GM19467 (cell line): ENCODE results near the gene AMPH.
"Not testable (repeated sequence)": the region's sequence is repeated elsewhere in the genome, so short reads cannot be mapped to it uniquely, and the experiment has no call there.

ENCODE experiments used
- ATAC-seq: cut with Tn5 transposase; IDR thresholded peaks from one replicate; pipeline ENCODE4 v1.9.1; 2021; ENCODE audit warnings: mild to moderate bottlenecking, moderate library complexity; ENCODE audit not compliant: unreplicated experiment

AMPH gene

GRCh38 chr7:38359071-38359601 lies 272.0 kb downstream of the AMPH start:
- peak; percentile 78 for ATAC-seq

GRCh38 chr7:38358273-38358831 lies 272.8 kb downstream of the AMPH start:
- ATAC-seq = not testable (repeated sequence)

GRCh38 chr7:38354271-38354851 lies 276.8 kb downstream of the AMPH start:
- not testable (repeated sequence) for ATAC-seq

- ATAC-seq = not testable (repeated sequence)
These were observed 277.7 kb downstream of the AMPH start for GRCh38 chr7:38353431-38353881.

- ATAC-seq = no peak
These were observed 279.6 kb downstream of the AMPH start for GRCh38 chr7:38351601-38352000.

- not testable (repeated sequence) for ATAC-seq
These were observed 280.4 kb downstream of the AMPH start for GRCh38 chr7:38350777-38351176.

- ATAC-seq = peak; percentile 58
These were observed 281.1 kb downstream of the AMPH start for GRCh38 chr7:38349869-38350583.

- ATAC-seq = peak; percentile 32
These were observed 281.9 kb downstream of the AMPH start for GRCh38 chr7:38349126-38349795.

- ATAC-seq = peak; percentile 57
These were observed 285.6 kb downstream of the AMPH start for GRCh38 chr7:38345299-38346172.

GRCh38 chr7:38344741-38345140 lies 286.4 kb downstream of the AMPH start:
- not testable (repeated sequence) for ATAC-seq

GRCh38 chr7:38342135-38342534 lies 289.0 kb downstream of the AMPH start:
- not testable (repeated sequence) for ATAC-seq

- ATAC-seq = not testable (repeated sequence)
These were observed 289.9 kb downstream of the AMPH start for GRCh38 chr7:38341172-38341705.

GRCh38 chr7:38339953-38340819 lies 291.0 kb downstream of the AMPH start:
- no peak for ATAC-seq

- ATAC-seq = not testable (repeated sequence)
These were observed 295.0 kb downstream of the AMPH start for GRCh38 chr7:38336148-38336515.

- ATAC-seq = peak; percentile 96
These were observed 295.6 kb downstream of the AMPH start for GRCh38 chr7:38335492-38336147.

- no peak for ATAC-seq
These were observed 296.1 kb downstream of the AMPH start for GRCh38 chr7:38335128-38335491.

GRCh38 chr7:38334163-38334562 lies 297.0 kb downstream of the AMPH start:
- ATAC-seq = no peak
